Measurements from ENCODE around the gene SEC63.

- TF ChIP-seq MAX (IDR thresholded peaks at IDR 0.05; ENCODE audit: low read depth, low read length) (no peak), CTCF (IDR thresholded peaks at IDR 0.05; ENCODE audit: low read depth, low read length) (no peak)
Observed at GRCh38 chr6:107843400-107843799, 114.6 kb downstream of the SEC63 start.
